Trophoblast cell (in vitro differentiated cells and primary cell): Measurements from ENCODE around the gene CLEC2L.
A peak's percentile ranks its signal among the peaks of the same experiment; 100 is the strongest.

Experiments used
- DNase-seq, 2 donors: peaks; one replicate each; pipeline ENCODE4 v3.0.0-alpha.2; 2016
- H2AFZ ChIP-seq: 2 replicates; pipeline ENCODE4 v1.6.1; 2013; ENCODE audit warnings: low read length, moderate library complexity, mild to moderate bottlenecking; ENCODE audit not compliant: insufficient read depth, poor library complexity
- H2AK5ac ChIP-seq: 2 replicates; pipeline ENCODE4 v1.6.1; 2013; ENCODE audit warnings: mild to moderate bottlenecking, low read length
- H2BK120ac ChIP-seq: 2 replicates; pipeline ENCODE4 v1.6.1; 2013; ENCODE audit warnings: low read length, mild to moderate bottlenecking, moderate library complexity; ENCODE audit not compliant: insufficient read depth, poor library complexity
- H2BK12ac ChIP-seq: 2 replicates; pipeline ENCODE4 v1.6.1; 2013; ENCODE audit warnings: mild to moderate bottlenecking, low read length, moderate library complexity
- H2BK5ac ChIP-seq: 2 replicates; pipeline ENCODE4 v1.6.1; 2013; ENCODE audit warnings: low read length, low read depth, moderate library complexity, mild to moderate bottlenecking; ENCODE audit not compliant: poor library complexity
- H3K14ac ChIP-seq: 2 replicates; pipeline ENCODE4 v1.6.1; 2013; ENCODE audit warnings: mild to moderate bottlenecking, low read length
- H3K18ac ChIP-seq: 2 replicates; pipeline ENCODE4 v1.6.1; 2013; ENCODE audit warnings: mild to moderate bottlenecking, low read length
- H3K23ac ChIP-seq: 2 replicates; pipeline ENCODE4 v1.6.1; 2013; ENCODE audit warnings: low read length
- H3K27ac ChIP-seq: 2 replicates; pipeline ENCODE4 v1.5.1; 2013; ENCODE audit warnings: low read depth, mild to moderate bottlenecking, inconsistent platforms, low read length, moderate library complexity
- H3K27me3 ChIP-seq: 2 replicates; pipeline ENCODE4 v1.6.1; 2013; ENCODE audit warnings: inconsistent platforms, mild to moderate bottlenecking, low read length, moderate library complexity; ENCODE audit not compliant: insufficient read depth
- H3K36me3 ChIP-seq, 2 experiments: 1 replicate in 1 of 2; 2 replicates in 1 of 2; pipeline ENCODE4 v1.6.1; 2013; ENCODE audit warnings: low read length in 2 of 2, mild to moderate bottlenecking in 2 of 2, moderate library complexity in 1 of 2; ENCODE audit not compliant: insufficient read depth in 2 of 2, control insufficient read depth in 1 of 2
- H3K4ac ChIP-seq: 2 replicates; pipeline ENCODE4 v1.6.1; 2013; ENCODE audit warnings: low read depth, mild to moderate bottlenecking, low read length, moderate library complexity
- H3K4me1 ChIP-seq, 2 experiments: 1 replicate in 1 of 2; 2 replicates in 1 of 2; pipeline ENCODE4 v1.6.1; 2013; ENCODE audit warnings: low read length in 2 of 2, mild to moderate bottlenecking in 2 of 2, moderate library complexity in 1 of 2; ENCODE audit not compliant: insufficient read depth in 2 of 2, control insufficient read depth in 1 of 2
- H3K4me2 ChIP-seq: 2 replicates; pipeline ENCODE4 v1.6.1; 2013; ENCODE audit warnings: inconsistent platforms, mild to moderate bottlenecking, low read length, moderate library complexity
- H3K4me3 ChIP-seq: 2 replicates; pipeline ENCODE4 v1.5.1; 2013; ENCODE audit warnings: mild to moderate bottlenecking, low read depth, low read length, inconsistent platforms
- H3K79me1 ChIP-seq: one replicate; pipeline ENCODE4 v1.6.1; 2013; ENCODE audit warnings: low read length
- H3K79me2 ChIP-seq: 2 replicates; pipeline ENCODE4 v1.6.1; 2013; ENCODE audit warnings: low read length, mild to moderate bottlenecking; ENCODE audit not compliant: control insufficient read depth, insufficient read depth, poor library complexity
- H3K9ac ChIP-seq: 2 replicates; pipeline ENCODE4 v1.6.1; 2013; ENCODE audit warnings: mild to moderate bottlenecking, low read length
- H3K9me3 ChIP-seq: 2 replicates; pipeline ENCODE4 v1.6.1; 2013; ENCODE audit warnings: low read depth, mild to moderate bottlenecking, control low read depth, inconsistent platforms, low read length; ENCODE audit not compliant: insufficient read depth
- H4K12ac ChIP-seq: 2 replicates; pipeline ENCODE4 v1.6.1; 2013; ENCODE audit warnings: low read depth, mild to moderate bottlenecking, low read length, moderate library complexity
- H4K8ac ChIP-seq: 2 replicates; pipeline ENCODE4 v1.6.1; 2013; ENCODE audit warnings: low read depth, mild to moderate bottlenecking, low read length, moderate library complexity
- H4K91ac ChIP-seq: one replicate; pipeline ENCODE4 v1.6.1; 2013; ENCODE audit warnings: low read depth, mild to moderate bottlenecking, low read length, moderate library complexity
- WGBS: extraction: QIAGEN DNeasy Blood & Tissue Kit; methylation state at CpG from one replicate; pipeline ENCODE4 v1.1.7; 2013; ENCODE audit warnings: missing lambda C conversion rate; ENCODE audit not compliant: insufficient read length, insufficient coverage; ENCODE audit errors: extremely low coverage; 5-methylcytosine and 5-hydroxymethylcytosine counted together

The CLEC2L gene

GRCh38 chr7:139505563-139505962, 17.9 kb upstream of the CLEC2L start:
- no peak overlapping the region for H3K18ac ChIP-seq
- no peak overlapping the region for H4K12ac ChIP-seq
- H2AFZ ChIP-seq, result no peak overlapping the region
- no peaks in the 10 kb centered on the region for H3K79me1 ChIP-seq
- no CpG with 5 or more reads among the region's 9 CpGs for WGBS
- H2BK120ac ChIP-seq, result no peak overlapping the region
- H4K8ac ChIP-seq, result no peak overlapping the region
- no peak overlapping the region for H2BK12ac ChIP-seq
- H3K27me3 ChIP-seq, result no peaks in the 10 kb centered on the region
- no peak overlapping the region for H3K27ac ChIP-seq
- H3K9ac ChIP-seq, result no peak overlapping the region
- no peak overlapping the region for H2BK5ac ChIP-seq
- peak in 1 of 2 donors; percentile 49 for DNase-seq
- H3K79me2 ChIP-seq, result no peaks in the 10 kb centered on the region
- H3K36me3 ChIP-seq, result no peaks in the 10 kb centered on the region
- no peak overlapping the region for H3K4ac ChIP-seq
- no peak overlapping the region for H3K4me3 ChIP-seq
- H3K4me1 ChIP-seq, result peaks cover 5 to 7% of the 10 kb centered on the region in 2 experiments
- H3K4me2 ChIP-seq, result no peak overlapping the region
- H3K14ac ChIP-seq, result no peak overlapping the region
- H3K9me3 ChIP-seq, result no peaks in the 10 kb centered on the region
- no peak overlapping the region for H4K91ac ChIP-seq
- H3K23ac ChIP-seq, result no peak overlapping the region
- no peak overlapping the region for H2AK5ac ChIP-seq

GRCh38 chr7:139509535-139509934, 13.9 kb upstream of the CLEC2L start:
- no peak overlapping the region for H3K23ac ChIP-seq
- H3K14ac ChIP-seq, result no peak overlapping the region

GRCh38 chr7:139511315-139511714, 12.2 kb upstream of the CLEC2L start:
- H3K79me1 ChIP-seq, result no peaks in the 10 kb centered on the region
- H4K12ac ChIP-seq, result no peak overlapping the region
- no peak overlapping the region for H2BK12ac ChIP-seq
- H3K27me3 ChIP-seq, result no peaks in the 10 kb centered on the region
- no peaks in the 10 kb centered on the region for H3K4me1 ChIP-seq
- H2BK120ac ChIP-seq, result no peak overlapping the region
- peaks cover 3% of the 10 kb centered on the region for H3K9me3 ChIP-seq
- no peak overlapping the region for H3K14ac ChIP-seq
- H4K91ac ChIP-seq, result no peak overlapping the region
- no peak for DNase-seq
- no peak overlapping the region for H3K27ac ChIP-seq
- no peak overlapping the region for H2BK5ac ChIP-seq
- H3K36me3 ChIP-seq, result no peaks in the 10 kb centered on the region
- H3K4me3 ChIP-seq, result no peak overlapping the region
- H4K8ac ChIP-seq, result no peak overlapping the region
- H3K23ac ChIP-seq, result no peak overlapping the region
- H3K9ac ChIP-seq, result no peak overlapping the region
- no peak overlapping the region for H2AK5ac ChIP-seq
- WGBS, result no CpG with 5 or more reads among the region's 5 CpGs
- no peak overlapping the region for H2AFZ ChIP-seq
- no peak overlapping the region for H3K18ac ChIP-seq
- H3K4ac ChIP-seq, result no peak overlapping the region
- H3K4me2 ChIP-seq, result no peak overlapping the region
- no peaks in the 10 kb centered on the region for H3K79me2 ChIP-seq

More at GRCh38 chr7:139509535-139509934, 13.9 kb upstream of the CLEC2L start:
- H4K91ac ChIP-seq, result no peak overlapping the region
- H3K4me3 ChIP-seq, result no peak overlapping the region
- H3K36me3 ChIP-seq, result no peaks in the 10 kb centered on the region
- no peak overlapping the region for H2BK120ac ChIP-seq
- no peak overlapping the region for H2BK5ac ChIP-seq
- no peak overlapping the region for H2AFZ ChIP-seq
- 100% methylated on average over 1 of the region's 2 CpGs for WGBS
- peaks cover 3% of the 10 kb centered on the region for H3K9me3 ChIP-seq
- H3K9ac ChIP-seq, result no peak overlapping the region
- DNase-seq, result no peak
- H4K12ac ChIP-seq, result no peak overlapping the region
- no peak overlapping the region for H4K8ac ChIP-seq
- no peaks in the 10 kb centered on the region for H3K79me1 ChIP-seq
- H2BK12ac ChIP-seq, result no peak overlapping the region
- no peak overlapping the region for H3K4me2 ChIP-seq
- no peaks in the 10 kb centered on the region for H3K27me3 ChIP-seq
- no peak overlapping the region for H3K4ac ChIP-seq
- no peak overlapping the region for H3K18ac ChIP-seq
- H3K79me2 ChIP-seq, result no peaks in the 10 kb centered on the region
- no peak overlapping the region for H2AK5ac ChIP-seq
- no peaks in the 10 kb centered on the region for H3K4me1 ChIP-seq
- no peak overlapping the region for H3K27ac ChIP-seq

DNA sequence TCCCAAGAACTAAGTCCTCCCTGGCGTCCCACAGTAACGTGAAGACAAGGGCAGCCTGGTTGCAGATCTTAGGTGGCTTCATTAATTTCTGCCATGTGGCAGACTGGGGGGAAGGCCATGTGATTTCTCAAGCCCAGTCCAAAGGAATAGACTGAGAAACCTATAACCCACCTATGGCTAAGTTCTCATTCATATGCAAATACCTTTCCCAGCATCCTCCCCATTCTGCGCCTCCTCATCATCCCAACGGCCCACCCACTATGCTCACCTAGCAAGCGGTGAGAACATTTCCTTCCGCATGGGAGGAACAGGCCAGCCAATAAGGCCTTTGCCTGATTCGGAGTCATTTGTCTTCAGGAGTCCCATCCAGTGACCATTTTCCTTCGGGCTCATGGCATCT, 8.2 kb upstream of the CLEC2L start:
- no peak overlapping the region for H2BK5ac ChIP-seq
- H3K79me2 ChIP-seq, result no peaks in the 10 kb centered on the region
- no peak overlapping the region for H2AK5ac ChIP-seq
- peaks cover 5% of the 10 kb centered on the region for H3K9me3 ChIP-seq
- H3K14ac ChIP-seq, result no peak overlapping the region
- H4K91ac ChIP-seq, result no peak overlapping the region
- no peak overlapping the region for H3K4ac ChIP-seq
- H3K27me3 ChIP-seq, result no peaks in the 10 kb centered on the region
- H4K12ac ChIP-seq, result no peak overlapping the region
- H4K8ac ChIP-seq, result no peak overlapping the region
- no peak overlapping the region for H2BK12ac ChIP-seq
- no peaks in the 10 kb centered on the region for H3K36me3 ChIP-seq
- no peak overlapping the region for H2AFZ ChIP-seq
- no peak overlapping the region for H3K9ac ChIP-seq
- no peak overlapping the region for H3K27ac ChIP-seq
- H3K4me1 ChIP-seq, result no peaks in the 10 kb centered on the region
- H3K4me2 ChIP-seq, result no peak overlapping the region
- no peaks in the 10 kb centered on the region for H3K79me1 ChIP-seq
- no peak overlapping the region for H2BK120ac ChIP-seq
- no peak overlapping the region for H3K23ac ChIP-seq
- H3K4me3 ChIP-seq, result no peak overlapping the region
- no peak for DNase-seq
- no CpG with 5 or more reads among the region's 8 CpGs for WGBS
- H3K18ac ChIP-seq, result no peak overlapping the region
